RCC 7860 (cell line): Measurements from ENCODE around the gene THEMIS2.

Source experiments
- DNase-seq: peaks from one replicate; pipeline ENCODE4 v3.0.0-alpha.2; 2015; ENCODE audit warnings: low spot score
- FAIRE-seq: peaks from 2 replicates; lab custom pipeline; 2012; peaks lifted over from hg19 to GRCh38; lab: Jason Lieb, UNC

The THEMIS2 gene

GRCh38 chr1:27885114-27885528 is 12.8 kb downstream of the THEMIS2 start:
- FAIRE-seq (no peak), DNase-seq (no peak)

GRCh38 chr1:27885621-27886352 is 13.4 kb downstream of the THEMIS2 start:
- FAIRE-seq (no peak), DNase-seq (no peak)

- DNase-seq (no peak), FAIRE-seq (no peak)
These were observed 14.0 kb downstream of the THEMIS2 start for GRCh38 chr1:27886353-27886679.

DNA sequence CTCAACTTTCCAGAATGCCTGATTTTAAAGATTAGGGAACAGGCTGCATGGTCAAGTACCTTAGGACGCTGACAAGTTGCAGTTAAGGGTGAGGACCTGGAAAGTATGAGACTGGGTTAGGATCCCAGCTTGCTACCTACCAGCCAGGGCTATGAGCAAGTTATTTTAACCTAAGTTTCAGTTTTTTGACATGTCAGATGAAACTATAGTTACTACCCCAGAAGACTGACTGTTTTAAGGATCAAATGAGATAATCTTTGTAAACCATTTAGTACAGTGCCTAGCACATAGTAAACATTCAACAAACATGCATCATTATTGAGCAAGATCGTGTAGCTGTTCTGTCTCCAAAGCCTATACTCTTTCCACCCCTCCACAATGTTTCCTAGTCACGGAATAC is 14.4 kb downstream of the THEMIS2 start:
- DNase-seq (no peak), FAIRE-seq (no peak)

DNA sequence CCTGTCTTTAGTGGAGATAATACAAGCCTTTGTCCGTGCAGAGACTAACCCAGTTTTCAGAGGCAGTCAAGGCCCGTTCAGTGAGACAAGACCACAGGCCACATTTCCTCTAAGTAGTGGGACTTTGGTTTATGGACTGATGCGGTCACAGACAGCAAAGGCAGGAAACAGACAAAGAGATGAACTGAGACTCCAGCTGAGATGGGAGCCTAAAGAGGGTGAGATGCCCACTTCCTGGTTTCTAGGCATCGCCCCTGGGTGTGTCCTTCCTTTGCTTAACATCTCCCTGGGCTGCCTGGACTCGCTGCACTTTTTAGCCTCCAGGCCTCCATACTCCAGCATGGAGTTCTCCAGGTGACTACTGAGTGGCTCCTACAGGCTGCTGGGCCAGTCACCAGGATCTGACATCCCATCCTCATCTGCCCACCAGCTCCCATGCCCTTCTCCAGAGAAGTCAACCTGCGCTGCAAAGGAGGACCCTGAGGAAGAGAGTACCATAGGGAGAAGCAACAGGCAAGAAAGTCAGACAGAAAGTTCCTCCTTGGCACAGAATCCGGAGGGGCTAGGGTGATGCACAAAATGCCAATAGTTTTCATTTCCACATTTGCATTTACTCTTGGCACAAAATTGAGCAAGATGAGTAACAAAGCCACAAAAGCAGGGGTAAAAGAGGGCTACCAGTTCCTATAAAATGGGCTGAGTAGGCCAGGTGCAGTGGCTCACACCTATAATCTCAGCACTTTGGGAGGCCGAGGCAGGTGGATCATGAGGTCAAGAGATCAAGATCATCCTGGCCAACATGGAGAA is 15.1 kb downstream of the THEMIS2 start:
- no peak for DNase-seq

DNA sequence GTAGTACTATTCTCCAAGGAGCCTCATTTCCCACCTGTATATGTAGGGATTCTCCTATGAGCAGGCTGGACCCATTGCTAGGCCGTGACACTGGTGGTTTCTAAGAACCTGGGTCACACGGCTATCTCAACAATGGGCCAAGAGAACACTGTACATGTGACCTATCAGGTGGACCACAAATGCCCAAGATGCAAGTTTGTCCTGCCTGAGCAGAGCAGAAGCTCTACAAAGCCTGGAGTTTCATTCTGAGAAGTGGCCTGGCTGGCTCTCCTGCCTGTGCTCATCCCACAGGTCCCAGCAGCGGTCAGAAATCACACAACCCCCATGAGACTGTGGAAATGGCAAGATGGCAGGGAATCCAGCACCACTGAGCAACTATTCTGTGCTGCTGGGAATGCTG is 17.2 kb downstream of the THEMIS2 start:
- FAIRE-seq (no peak), DNase-seq (no peak)

More for the DNA sequence above, 15.1 kb downstream of the THEMIS2 start:
- no peak for FAIRE-seq

DNA sequence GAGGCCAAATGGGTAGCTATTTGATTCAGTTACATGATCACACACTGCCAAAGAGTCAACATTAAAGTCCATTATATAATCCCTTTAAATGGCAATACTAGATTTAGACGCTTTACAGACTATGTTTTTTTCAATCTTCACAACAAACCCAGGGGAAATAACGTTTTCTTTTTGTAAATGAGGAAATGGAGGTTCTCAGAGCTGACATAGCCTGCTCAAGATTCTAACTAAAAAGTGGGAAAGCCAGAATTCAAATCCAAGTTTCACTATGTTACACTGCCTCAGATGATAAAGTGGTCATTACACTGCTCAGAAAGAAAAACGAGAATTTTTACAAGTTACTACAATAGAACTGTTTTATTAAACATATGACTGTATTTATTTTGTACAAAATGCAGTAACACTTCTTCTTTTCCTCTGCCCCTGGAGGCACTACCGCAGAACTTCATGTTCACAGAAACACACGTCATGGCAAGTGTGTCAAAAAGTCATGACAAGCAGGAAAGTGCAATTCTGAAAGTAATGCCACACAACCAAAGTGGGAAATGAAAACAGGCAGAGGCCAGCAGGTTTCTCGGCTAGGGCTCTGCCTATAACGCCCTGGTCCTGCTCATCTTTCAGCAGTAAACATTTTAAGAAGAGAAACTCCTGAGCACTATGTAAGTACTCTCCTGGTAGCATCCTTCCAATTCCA is 19.0 kb downstream of the THEMIS2 start:
- DNase-seq (no peak), FAIRE-seq (no peak)

DNA sequence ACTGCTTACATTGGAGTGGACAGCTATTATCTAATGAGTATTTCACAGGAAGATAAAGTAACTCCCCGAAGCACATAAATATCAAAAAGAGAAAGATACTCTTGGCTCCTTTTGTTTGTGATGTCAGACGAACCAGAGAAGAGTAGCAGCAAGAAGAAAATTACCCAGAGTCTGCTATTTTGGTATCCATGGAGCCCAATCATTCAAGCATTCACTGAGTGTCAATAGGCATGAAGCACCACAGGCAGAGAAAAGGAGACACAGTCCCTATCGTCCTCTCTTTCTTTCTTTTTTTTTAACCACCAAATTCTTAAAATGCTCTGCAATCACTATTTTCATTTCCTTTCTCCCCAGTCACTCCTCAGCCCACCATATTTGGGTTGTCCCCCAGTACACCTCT is 22.2 kb downstream of the THEMIS2 start:
- FAIRE-seq (no peak), DNase-seq (no peak)

DNA sequence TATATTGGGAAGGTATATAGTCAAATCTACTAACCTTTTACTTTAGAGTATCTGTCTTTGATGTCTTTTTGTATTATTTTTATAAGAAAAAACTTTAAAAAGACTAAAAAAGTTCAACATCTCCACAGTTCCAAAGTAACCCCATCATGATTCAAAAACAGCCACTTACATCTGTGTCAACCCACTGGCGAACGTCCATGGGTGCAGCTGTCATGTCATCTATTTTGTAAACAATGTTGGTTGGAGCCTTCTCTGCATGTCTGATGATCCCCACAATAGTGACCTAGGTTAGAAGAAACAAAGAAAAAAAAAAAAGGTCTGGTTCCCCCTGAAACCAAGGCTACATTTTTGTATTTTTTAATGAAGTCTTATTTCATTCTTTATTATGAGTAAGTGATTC is 34.4 kb downstream of the THEMIS2 start:
- no peak for DNase-seq
- FAIRE-seq = no peak

DNA sequence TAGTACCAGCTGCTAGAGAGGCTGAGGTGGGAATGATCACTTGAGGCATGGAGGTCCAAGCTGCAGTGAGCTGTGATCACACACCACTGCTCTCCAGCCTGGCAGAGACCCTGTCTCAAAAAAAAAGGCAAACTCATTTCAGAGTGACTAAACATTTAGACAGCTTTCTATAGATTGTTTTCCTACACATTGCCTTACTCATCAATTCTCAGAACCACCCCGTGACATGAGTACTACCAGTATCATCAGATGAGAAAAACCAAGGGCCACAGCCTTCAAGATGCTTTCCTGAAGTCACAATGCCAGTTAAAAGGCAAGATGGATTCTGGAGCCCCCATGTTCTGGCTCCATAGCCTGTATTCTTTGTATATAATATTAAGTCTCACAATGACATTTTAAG is 40.1 kb downstream of the THEMIS2 start:
- FAIRE-seq (no peak), DNase-seq (no peak)

DNA sequence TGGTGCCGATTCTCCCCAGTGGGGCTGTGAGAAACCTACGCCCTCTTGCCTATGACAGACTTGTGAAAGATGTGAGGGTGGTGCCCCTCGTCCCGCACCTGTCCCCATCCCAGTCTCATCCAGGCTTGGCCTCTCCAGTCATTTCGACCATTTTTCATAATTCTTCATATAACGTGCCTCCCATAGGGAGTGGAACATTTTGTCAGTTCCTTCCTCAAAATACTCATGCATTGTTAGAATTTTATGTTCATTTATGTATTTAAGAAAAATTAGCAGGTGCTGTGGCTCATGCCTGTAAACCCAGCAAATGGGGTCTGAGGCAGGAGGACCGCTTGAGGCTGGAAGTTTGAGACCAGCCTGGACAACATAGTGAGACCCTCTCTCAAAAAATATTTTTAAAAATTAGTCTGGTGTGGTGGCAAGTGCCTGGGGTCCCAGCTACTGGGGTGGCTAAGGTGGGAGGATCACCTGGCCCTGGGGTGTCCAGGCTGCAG is 42.8 kb downstream of the THEMIS2 start:
- DNase-seq = no peak
- FAIRE-seq = no peak

DNA sequence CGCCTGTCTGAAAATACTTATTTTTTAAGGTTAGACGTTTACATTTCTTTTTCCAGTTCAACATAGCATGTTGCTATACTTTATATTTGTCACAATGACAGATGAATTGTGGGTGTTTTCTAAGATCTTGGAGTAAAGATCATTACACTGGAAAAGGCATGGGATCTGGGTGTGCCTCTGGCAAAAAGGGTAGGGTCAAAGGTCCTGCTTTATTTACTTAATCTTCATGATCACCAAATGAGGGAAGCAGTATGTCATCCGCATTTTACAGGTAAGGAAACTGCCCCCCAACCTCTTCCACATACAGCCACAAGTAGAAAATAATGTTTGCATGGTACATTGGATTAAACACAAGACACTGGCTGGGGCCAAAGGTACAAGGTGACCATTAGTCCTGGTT is 49.9 kb downstream of the THEMIS2 start:
- FAIRE-seq (no peak), DNase-seq (no peak)

DNA sequence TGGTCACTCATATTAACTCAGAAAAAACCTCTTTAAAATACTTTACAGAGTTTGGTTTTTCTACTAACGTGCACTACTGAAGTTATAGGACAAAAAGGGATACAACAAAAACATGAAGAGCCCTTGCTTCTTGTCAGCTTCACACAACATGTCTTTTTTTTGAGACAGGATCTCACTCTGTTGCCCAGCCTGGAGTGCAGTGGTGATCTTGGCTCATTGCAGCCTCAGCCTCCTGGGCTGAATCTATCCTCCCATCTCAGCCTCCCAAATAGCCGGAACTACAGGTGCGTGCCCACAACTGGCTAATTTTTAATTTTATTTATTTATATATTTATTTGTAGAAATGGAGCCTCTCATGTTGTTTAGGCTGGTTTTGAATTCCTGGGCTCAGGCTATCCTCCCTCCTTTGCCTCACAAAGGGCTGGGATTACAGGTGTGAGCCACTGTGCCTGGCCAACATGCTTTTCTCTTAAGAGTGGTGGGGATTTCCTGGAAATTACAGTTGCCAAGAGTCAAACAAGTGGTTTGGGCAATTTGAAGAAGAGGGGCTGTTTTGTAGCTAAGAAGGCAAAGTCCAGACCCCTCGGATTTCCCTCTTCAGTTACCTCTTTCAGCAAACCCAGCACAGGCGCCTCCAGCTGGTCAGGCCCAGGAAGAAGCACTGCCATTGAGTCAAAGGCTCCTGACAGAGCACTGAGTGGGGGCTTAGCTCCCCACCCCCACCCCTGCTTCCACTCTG is 56.0 kb downstream of the THEMIS2 start:
- peak; percentile 27 for FAIRE-seq
- peak; percentile 52 for DNase-seq

DNA sequence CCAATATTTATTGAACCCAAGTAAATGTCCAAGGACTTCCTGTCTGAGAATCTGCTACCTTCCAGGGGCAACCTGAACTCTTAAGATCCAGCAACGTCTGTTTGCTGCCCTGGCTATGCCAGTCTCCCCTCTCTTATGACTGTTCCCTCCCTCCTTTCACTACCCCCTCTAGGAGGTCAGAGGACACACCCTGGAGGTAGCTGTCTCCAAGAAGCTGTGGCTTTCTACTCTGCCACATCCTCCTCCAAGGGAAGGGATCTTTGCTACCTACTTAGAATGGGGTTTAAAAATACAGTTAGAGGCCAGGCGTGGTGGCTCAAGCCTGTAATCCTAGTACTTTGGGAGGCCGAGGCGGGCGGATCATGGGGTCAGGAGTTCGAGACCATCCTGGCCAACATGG is 58.8 kb downstream of the THEMIS2 start:
- DNase-seq = no peak
- no peak for FAIRE-seq

DNA sequence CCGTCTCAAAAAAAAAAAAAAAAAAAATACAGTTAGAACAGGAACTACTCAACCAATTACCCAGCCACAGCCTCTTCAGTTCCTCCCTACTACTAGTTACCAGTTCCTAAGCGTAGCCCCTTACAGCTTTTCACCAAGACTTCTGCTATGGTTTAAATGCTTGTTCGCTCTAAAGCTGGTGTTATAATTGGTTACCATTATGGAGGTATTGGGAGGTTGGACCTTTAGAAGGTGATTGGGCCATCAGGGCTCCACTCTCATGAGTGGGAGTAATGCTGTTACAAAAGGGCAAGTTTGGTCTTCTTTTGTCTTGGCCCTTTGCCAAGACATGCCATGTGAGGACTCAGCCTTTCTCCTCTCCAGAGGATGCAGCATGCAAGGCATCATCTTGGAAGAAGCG is 59.4 kb downstream of the THEMIS2 start:
- DNase-seq (no peak), FAIRE-seq (no peak)

DNA sequence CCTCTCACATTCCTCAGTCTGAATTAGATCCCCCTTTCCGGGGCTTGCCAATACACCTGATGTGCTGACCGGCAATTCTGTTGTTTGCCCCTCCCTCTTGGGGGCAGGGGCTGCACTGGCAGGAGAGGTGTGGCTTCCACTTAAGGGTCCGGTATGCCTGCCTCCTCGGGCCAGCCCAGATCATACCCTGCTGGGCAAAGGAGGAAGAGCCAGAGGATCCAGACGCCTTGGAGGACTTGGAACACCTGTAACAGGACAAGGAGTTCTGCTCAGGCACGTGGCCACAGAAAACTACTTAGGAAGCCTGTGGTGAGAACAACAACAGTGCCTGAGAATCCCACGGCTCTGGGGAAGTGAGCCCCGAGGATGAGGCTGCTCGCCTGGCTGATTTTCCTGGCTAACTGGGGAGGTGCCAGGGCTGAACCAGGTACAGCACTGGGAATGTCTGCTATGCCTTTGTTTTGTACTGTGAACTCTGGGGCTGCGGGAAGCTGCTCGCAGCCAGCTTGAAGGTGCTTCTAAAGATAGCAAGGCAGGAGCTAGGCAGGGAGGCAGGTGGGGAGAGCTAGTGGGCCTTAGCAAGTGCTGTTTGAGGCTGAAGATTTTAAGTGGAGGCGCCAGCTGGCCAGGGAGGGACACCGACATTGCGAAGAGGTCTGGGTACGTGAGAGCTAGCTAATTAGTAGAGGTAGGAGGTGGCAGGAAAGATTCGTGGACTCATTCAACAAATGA is 62.6 kb downstream of the THEMIS2 start, which contains the start of gene SMPDL3B:
SMPDL3B (plus strand) TSS at position 183 of the 732 bp plus-strand sequence; CDS start at position 367, 184 bp downstream.
- DNase-seq (peak; percentile 14), FAIRE-seq (no peak)

DNA sequence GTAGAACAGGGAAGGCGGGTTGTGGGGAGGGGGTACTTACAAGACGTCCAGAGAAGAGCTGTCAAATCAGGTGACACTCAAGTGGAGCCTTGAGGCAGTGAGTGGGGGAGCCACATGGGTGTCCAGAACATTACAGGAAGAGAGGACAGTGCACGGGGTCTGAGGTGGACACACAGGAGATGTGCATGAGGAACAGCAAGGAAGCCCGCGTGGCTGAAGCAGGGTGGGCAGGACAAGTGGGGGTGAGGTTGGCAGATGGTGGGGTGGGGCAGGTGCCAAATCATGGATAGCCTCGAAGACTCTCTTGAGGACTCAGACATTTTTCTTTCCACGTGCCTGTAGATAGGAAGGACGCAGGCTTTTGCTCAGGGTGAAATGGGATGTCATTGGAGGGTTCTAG is 63.4 kb downstream of the THEMIS2 start:
- FAIRE-seq = no peak
- DNase-seq = no peak
